Panc1 (cell line): ENCODE results near the gene CELF6. TPM values are rescaled to one million over a fixed set of nuclear protein-coding genes. Genes with fewer than 3 reads are reported as not detected.
"Not testable (repeated sequence)": the region's sequence is repeated elsewhere in the genome, so short reads cannot be mapped to it uniquely, and the experiment has no call there.

ENCODE experiments used
- ATAC-seq: fragments of 200-7000 bp; cut with Tn5 transposase; 2 replicates; pipeline ENCODE4 v1.9.1; 2020; ENCODE audit warnings: mild to moderate bottlenecking, moderate library complexity
- BruUV-seq: library from RNA; stranded (reverse); fragments of 400-500 nt; replicated peaks from 2 replicates; lab custom pipeline; 2021; lab: Mats Ljungman, UMichigan
- CTCF ChIA-PET: fragments of 300-600 bp; sonication (Branson Sonifier 250); formaldehyde crosslinking; loops from one replicate; lab custom pipeline; 2022; ENCODE audit warnings: antibody characterized with exemption; lab: Charles Lee
- POLR2A ChIA-PET: fragments of 300-600 bp; sonication (Branson Sonifier 250); formaldehyde crosslinking; loops from one replicate; lab custom pipeline; 2022; ENCODE audit warnings: antibody characterized with exemption; lab: Charles Lee
- DNase-seq: peaks from one replicate; pipeline ENCODE4 v3.0.0-alpha.2; 2010; ENCODE audit warnings: low read depth, low spot score
- H3K27ac ChIP-seq: 2 replicates; pipeline ENCODE4 v1.5.1; 2011; ENCODE audit warnings: mild to moderate bottlenecking, low read length, inconsistent platforms
- H3K27me3 ChIP-seq: fragments of 200-500 bp; sonication (Bioruptor generic); 2 replicates; pipeline ENCODE4 v1.6.0; 2014; ENCODE audit warnings: low read length, inconsistent platforms; ENCODE audit not compliant: control insufficient read depth, insufficient read depth
- H3K36me3 ChIP-seq: fragments of 200-500 bp; sonication (Bioruptor generic); 2 replicates; pipeline ENCODE4 v1.5.1; 2014; ENCODE audit warnings: inconsistent platforms, mild to moderate bottlenecking, low read length, moderate library complexity; ENCODE audit not compliant: control insufficient read depth, insufficient read depth
- H3K4me1 ChIP-seq: 2 replicates; pipeline ENCODE4 v1.5.1; 2011; ENCODE audit warnings: inconsistent platforms, mild to moderate bottlenecking, low read length, moderate library complexity; ENCODE audit not compliant: control insufficient read depth, insufficient read depth
- H3K4me3 ChIP-seq, 2 experiments: 2 replicates each; pipeline ENCODE4 v1.5.1; 2011 to 2012; ENCODE audit warnings: low read depth in 2 of 2, low read length in 2 of 2, mild to moderate bottlenecking in 2 of 2, inconsistent platforms in 1 of 2, moderate library complexity in 1 of 2
- H3K9me3 ChIP-seq: fragments of 200-500 bp; sonication (Bioruptor generic); 2 replicates; pipeline ENCODE4 v1.5.1; 2014; ENCODE audit warnings: low read depth, mild to moderate bottlenecking, inconsistent platforms, low read length, moderate library complexity; ENCODE audit not compliant: control insufficient read depth, insufficient read depth
- CTCF ChIP-seq: fragments of 450-650 bp; IDR thresholded peaks from 2 replicates; pipeline ENCODE4 v1.5.1; 2017; ENCODE audit warnings: mild to moderate bottlenecking
- POLR2AphosphoS5 ChIP-seq: IDR thresholded peaks from 2 replicates; pipeline ENCODE4 v1.6.1; 2012; ENCODE audit warnings: mild to moderate bottlenecking, low read depth, low read length, moderate library complexity
- REST ChIP-seq, 2 experiments: IDR thresholded peaks; 2 replicates each; pipeline ENCODE4 v1.6.1; 2011 to 2012; ENCODE audit warnings: low read depth in 2 of 2, control low read depth in 1 of 2, low read length in 1 of 2, mild to moderate bottlenecking in 1 of 2, moderate library complexity in 1 of 2; ENCODE audit not compliant: insufficient read depth in 1 of 2
- SIN3A ChIP-seq: IDR thresholded peaks from 2 replicates; pipeline ENCODE4 v1.6.1; 2012; ENCODE audit warnings: low read depth, mild to moderate bottlenecking, low read length, moderate library complexity, borderline replicate concordance; ENCODE audit not compliant: insufficient read depth
- TCF7L2 ChIP-seq: IDR thresholded peaks from 2 replicates; pipeline ENCODE4 v1.6.1; 2011; ENCODE audit warnings: mild to moderate bottlenecking, low read depth, low read length, inconsistent platforms
- in situ Hi-C: cut with HindIII; loops from 2 replicates; pipeline ENCODE4 v1.10.0; 2016; ENCODE audit warnings: low sequenced_read_pairs, low pct_unique_long_range_greater_than_20kb
- intact Hi-C: fragments of 100-400 bp; cut with micrococcal nuclease; formaldehyde crosslinking; loops from one replicate; pipeline ENCODE4 v1.10.0; 2022; ENCODE audit not compliant: unreplicated experiment
- total RNA-seq: library from RNA; stranded (reverse); gene quantifications from one replicate; pipeline ENCODE4 v1.2.1, GENCODE V29; 2021; ENCODE audit not compliant: unreplicated experiment

Gene CELF6
- total RNA-seq, 1 experiment from 2014 or later = not detected

GRCh38 chr15:72276326-72276700, 43.6 kb downstream of the CELF6 start:
- ChIA-PET POLR2A (no interaction called here), CTCF (no interaction called here)
- TF ChIP-seq TCF7L2 (no peak), REST (IDR thresholded peaks at IDR 0.05; ENCODE audit: insufficient read depth in 1 of 2, low read depth in 2 of 2, low read length in 1 of 2) (no peak), SIN3A (no peak), POLR2AphosphoS5 (no peak), CTCF (no peak)
- intact Hi-C loops (no loop called here), in situ Hi-C loops (no loop called here)
- Histone ChIP-seq H3K9me3 (no peaks in the 10 kb centered on the region), H3K4me1 (peaks cover 9% of the 10 kb centered on the region), H3K27ac (no peak overlapping the region), H3K36me3 (no peaks in the 10 kb centered on the region; the same call in 1 of the 2 replicates), H3K27me3 (no peaks in the 10 kb centered on the region), H3K4me3 (no peak overlapping the region)
- DNase-seq (no peak), ATAC-seq (no peak)
- BruUV-seq = no TSS peak

- H3K9me3 ChIP-seq, ATAC-seq, DNase-seq, in situ Hi-C loops, H3K4me3 ChIP-seq, H3K36me3 ChIP-seq, POLR2A ChIA-PET, intact Hi-C loops, H3K27ac ChIP-seq, H3K27me3 ChIP-seq, CTCF ChIA-PET, BruUV-seq: not testable (repeated sequence)
- peaks cover 15% of the 10 kb centered on the region for H3K4me1 ChIP-seq
Measured at GRCh38 chr15:72275635-72276325, 44.2 kb downstream of the CELF6 start.

- Histone ChIP-seq H3K9me3 (no peaks in the 10 kb centered on the region), H3K36me3 (peaks cover 3% of the 10 kb centered on the region), H3K4me1 (peaks cover 16% of the 10 kb centered on the region), H3K27me3 (no peaks in the 10 kb centered on the region), H3K27ac (peak overlapping the region; percentile 92), H3K4me3 (peak overlapping the region; percentile 69 to 84)
- in situ Hi-C loops = no loop called here
- ATAC-seq (peak; percentile 9; the same call in 1 of the 2 replicates), DNase-seq (no peak)
- POLR2A ChIA-PET = no interaction called here
- CTCF ChIA-PET = no interaction called here
- TF ChIP-seq SIN3A (no peak), POLR2AphosphoS5 (peak; percentile 6; the same call in 1 of the 2 replicates), TCF7L2 (no peak), CTCF (peak; percentile 48), REST (IDR thresholded peaks at IDR 0.05; ENCODE audit: insufficient read depth in 1 of 2, low read depth in 2 of 2, low read length in 1 of 2) (no peak)
- BruUV-seq = no TSS peak
- intact Hi-C loops = no loop called here
Measured at GRCh38 chr15:72272997-72273352, 47.0 kb downstream of the CELF6 start.
